ENCODE data around the gene TULP4.

GRCh38 chr6:158417760-158418098, 105.5 kb downstream of the TULP4 start:
- TF ChIP-seq CTCF (IDR thresholded peaks at IDR 0.05) = no peak
- no peak for TF ChIP-seq POLR2A (IDR thresholded peaks at IDR 0.05)
- TF ChIP-seq POLR2AphosphoS5 (IDR thresholded peaks at IDR 0.05) = no peak

All from prostate gland (tissue), 2 donors.